ENCODE measurements around the gene FRK. TPM values are rescaled to one million over a fixed set of nuclear protein-coding genes. Genes with fewer than 3 reads are reported as not detected.
A peak's percentile ranks its signal among the peaks of the same experiment; 100 is the strongest.

FRK gene
- total RNA-seq, 2 experiments from 2014 or later = 0.04 to 0.07 TPM

DNA sequence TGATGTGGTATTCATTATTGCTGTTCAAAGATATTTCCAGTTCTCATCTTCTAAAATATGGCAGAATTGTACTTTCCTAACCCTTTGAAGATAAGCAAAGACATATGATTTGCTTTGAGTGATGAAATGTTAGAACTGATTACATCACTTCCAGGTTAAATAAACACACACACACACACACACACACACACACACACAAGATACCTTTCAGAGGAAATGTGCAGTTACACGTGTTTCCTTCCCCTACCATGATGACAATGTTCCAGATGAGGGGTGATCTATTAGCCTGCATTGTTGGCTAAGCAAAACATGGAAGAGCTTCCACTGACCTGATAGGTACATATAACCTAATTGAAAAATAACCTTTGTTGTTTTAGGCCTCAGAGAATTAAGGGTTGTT, 11.7 kb upstream of the FRK start:
- Mint-ChIP-seq H3K27me3 (peaks cover 8% of the 10 kb centered on the region), H3K4me1 (ENCODE audit: low read depth) (peaks cover 5% of the 10 kb centered on the region), H3K4me3 (no peak overlapping the region), H3K27ac (no peak overlapping the region), H3K9me3 (no peaks in the 10 kb centered on the region), H3K36me3 (ENCODE audit: low read depth) (no peaks in the 10 kb centered on the region)
- POLR2A ChIA-PET = no interaction called here
- CTCF ChIA-PET = no interaction called here
- TF ChIP-seq, protein P1, sequence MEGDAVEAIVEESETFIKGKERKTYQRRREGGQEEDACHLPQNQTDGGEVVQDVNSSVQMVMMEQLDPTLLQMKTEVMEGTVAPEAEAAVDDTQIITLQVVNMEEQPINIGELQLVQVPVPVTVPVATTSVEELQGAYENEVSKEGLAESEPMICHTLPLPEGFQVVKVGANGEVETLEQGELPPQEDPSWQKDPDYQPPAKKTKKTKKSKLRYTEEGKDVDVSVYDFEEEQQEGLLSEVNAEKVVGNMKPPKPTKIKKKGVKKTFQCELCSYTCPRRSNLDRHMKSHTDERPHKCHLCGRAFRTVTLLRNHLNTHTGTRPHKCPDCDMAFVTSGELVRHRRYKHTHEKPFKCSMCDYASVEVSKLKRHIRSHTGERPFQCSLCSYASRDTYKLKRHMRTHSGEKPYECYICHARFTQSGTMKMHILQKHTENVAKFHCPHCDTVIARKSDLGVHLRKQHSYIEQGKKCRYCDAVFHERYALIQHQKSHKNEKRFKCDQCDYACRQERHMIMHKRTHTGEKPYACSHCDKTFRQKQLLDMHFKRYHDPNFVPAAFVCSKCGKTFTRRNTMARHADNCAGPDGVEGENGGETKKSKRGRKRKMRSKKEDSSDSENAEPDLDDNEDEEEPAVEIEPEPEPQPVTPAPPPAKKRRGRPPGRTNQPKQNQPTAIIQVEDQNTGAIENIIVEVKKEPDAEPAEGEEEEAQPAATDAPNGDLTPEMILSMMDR (IDR thresholded peaks at IDR 0.05) = no peak
- intact Hi-C loops (cut with micrococcal nuclease) = no loop called here
- DNase-seq (peak; percentile 19), ATAC-seq (peak; percentile 45)

DNA sequence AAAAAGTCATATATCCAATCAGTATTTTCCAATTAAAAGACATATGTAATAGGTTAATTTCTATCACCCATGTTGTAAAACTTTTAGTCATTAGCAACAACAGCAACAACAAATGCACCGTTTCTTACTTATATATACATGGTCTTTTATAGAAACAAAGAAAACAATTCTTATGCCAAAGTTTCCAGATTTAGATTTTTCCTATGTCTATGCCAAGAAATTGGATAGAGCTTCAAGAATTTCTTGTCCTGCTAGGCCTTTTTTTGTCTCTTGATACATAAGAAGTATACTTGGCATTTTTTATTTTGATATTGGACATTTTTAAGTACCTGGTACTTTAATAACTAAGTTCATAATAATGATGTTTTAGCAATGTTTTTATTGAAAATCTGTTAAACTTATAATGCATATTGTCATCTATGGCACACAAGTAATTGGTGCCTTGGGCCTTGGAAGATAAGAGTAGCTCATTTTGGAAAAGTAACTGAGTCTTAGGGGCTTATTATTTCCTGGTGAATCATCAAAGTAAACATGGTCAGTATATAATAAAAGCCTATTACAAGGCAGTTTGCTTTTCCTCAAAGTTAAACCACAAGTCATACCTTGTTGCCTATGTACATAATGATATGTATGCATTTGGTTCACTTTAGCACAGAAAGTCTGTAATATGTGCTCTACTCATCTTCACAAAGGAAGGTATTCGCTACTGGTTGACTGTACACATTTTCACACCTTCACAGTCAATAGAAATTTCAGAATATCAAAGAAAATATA, 10.1 kb upstream of the FRK start:
- ChIA-PET CTCF (interaction anchor here (0.9 to 1.3 kb wide), 2 partner anchors 16 to 60 kb away, joined by 3 read pairs; no protein-coding TSS in a partner anchor), POLR2A (no interaction called here)
- no peak for ATAC-seq

DNA sequence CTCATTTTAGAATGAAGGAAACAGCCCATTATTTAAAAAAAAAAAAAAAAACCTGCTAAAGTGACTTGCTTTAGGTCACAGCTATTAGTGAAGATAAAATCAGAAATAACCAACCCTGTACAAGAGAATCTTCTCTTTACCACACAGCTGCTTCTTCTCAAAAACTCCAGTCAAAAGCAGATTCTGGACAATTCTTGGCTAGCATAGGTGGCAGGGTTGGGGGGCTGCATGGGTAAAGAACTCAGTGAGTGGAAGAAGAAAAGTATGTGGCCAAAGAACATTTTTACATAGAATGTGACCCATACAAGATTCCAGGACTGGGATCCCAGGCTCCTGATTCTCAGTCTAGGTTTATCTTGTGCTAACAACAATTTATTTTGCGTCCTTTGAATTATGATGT, 9.4 kb upstream of the FRK start:
- no peaks in the 10 kb centered on the region for H3K9me3 Mint-ChIP-seq
- H3K36me3 Mint-ChIP-seq (ENCODE audit: low read depth) = no peaks in the 10 kb centered on the region
- no peak overlapping the region for H3K27ac Mint-ChIP-seq
- DNase-seq (no peak), ATAC-seq (no peak)
- POLR2A ChIA-PET = no interaction called here
- intact Hi-C loops (cut with micrococcal nuclease) = no loop called here
- peaks cover 5% of the 10 kb centered on the region for H3K4me1 Mint-ChIP-seq (ENCODE audit: low read depth)
- H3K4me3 Mint-ChIP-seq = no peak overlapping the region
- TF ChIP-seq, protein P1 (IDR thresholded peaks at IDR 0.05) = no peak
- CTCF ChIA-PET = interaction anchor here (1.3 kb wide), 1 partner anchor 59 kb away, joined by 3 read pairs; no protein-coding TSS in a partner anchor
- peaks cover 15% of the 10 kb centered on the region for H3K27me3 Mint-ChIP-seq

More for the DNA sequence above, 10.1 kb upstream of the FRK start:
- Mint-ChIP-seq H3K4me3 (no peak overlapping the region), H3K27ac (no peak overlapping the region), H3K9me3 (no peaks in the 10 kb centered on the region), H3K36me3 (ENCODE audit: low read depth) (no peaks in the 10 kb centered on the region), H3K27me3 (peaks cover 13% of the 10 kb centered on the region), H3K4me1 (ENCODE audit: low read depth) (peaks cover 5% of the 10 kb centered on the region)
- intact Hi-C loops (cut with micrococcal nuclease) = no loop called here
- DNase-seq = no peak
- TF ChIP-seq, protein P1 (IDR thresholded peaks at IDR 0.05) = no peak

DNA sequence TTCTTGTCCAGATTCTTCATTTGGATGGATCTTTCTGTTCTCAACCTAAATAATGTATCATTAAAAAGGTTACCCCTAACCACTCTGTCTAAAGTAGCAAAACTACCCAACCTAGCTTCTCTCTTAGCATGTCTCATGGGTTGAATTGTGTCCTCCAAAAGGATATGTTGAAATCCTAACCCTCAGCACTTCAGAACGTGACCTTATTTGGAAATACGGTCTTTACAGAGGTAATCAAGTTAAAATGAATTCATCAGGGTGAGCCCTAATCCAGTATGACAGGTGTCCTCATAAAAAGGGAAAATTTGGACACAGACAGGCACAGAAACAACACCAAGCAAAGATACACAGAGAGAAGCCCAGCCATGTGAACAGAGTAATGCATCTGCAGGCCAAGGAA, 6.1 kb upstream of the FRK start:
- Mint-ChIP-seq H3K27me3 (peaks cover 15% of the 10 kb centered on the region), H3K4me3 (no peak overlapping the region), H3K4me1 (ENCODE audit: low read depth) (no peaks in the 10 kb centered on the region), H3K9me3 (no peaks in the 10 kb centered on the region), H3K27ac (no peak overlapping the region), H3K36me3 (ENCODE audit: low read depth) (no peaks in the 10 kb centered on the region)
- intact Hi-C loops (cut with micrococcal nuclease) = no loop called here
- POLR2A ChIA-PET = no interaction called here
- TF ChIP-seq, protein P1 (IDR thresholded peaks at IDR 0.05) = no peak
- CTCF ChIA-PET = no interaction called here
- ATAC-seq (no peak), DNase-seq (no peak)

DNA sequence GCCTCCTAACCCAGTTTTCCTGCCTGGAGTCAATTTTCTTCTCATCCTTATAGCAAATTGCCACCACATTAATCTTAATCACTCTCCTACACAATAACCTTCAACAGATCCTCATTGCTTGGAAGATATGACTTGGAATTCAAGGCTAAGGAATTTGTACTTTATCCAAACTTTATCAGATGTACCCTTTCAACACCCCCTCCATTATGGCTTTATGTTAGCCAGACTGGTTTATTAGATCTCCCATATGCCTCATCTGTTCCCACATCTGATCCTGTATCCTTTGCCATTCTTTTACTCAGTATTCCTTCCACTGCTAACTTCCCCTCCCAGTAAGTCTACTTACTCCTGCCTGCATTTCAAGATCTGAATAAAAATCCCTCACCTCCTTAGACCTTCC, 4.0 kb upstream of the FRK start:
- H3K36me3 Mint-ChIP-seq (ENCODE audit: low read depth) = no peaks in the 10 kb centered on the region
- H3K4me1 Mint-ChIP-seq (ENCODE audit: low read depth) = no peaks in the 10 kb centered on the region
- ChIA-PET POLR2A (no interaction called here), CTCF (no interaction called here)
- TF ChIP-seq, protein P1 (IDR thresholded peaks at IDR 0.05) = no peak
- H3K4me3 Mint-ChIP-seq = no peak overlapping the region
- no peak for DNase-seq
- intact Hi-C loops (cut with micrococcal nuclease) = no loop called here
- no peak for ATAC-seq
- H3K27me3 Mint-ChIP-seq = peaks cover 16% of the 10 kb centered on the region
- no peak overlapping the region for H3K27ac Mint-ChIP-seq
- no peaks in the 10 kb centered on the region for H3K9me3 Mint-ChIP-seq

Measured in activated CD8-positive, alpha-beta T cell treated with anti-CD3 and anti-CD28 coated beads for 36 hours (primary cell).